Activated naive CD8-positive, alpha-beta T cell treated with anti-CD3 and anti-CD28 coated beads, Interleukin-2, amount 50 U/mL, for 24 hours (primary cell): ENCODE data around the gene WWC1.
"Not testable (repeated sequence)": the region's sequence is repeated elsewhere in the genome, so short reads cannot be mapped to it uniquely, and the experiment has no call there.

Experiments
- ATAC-seq: fragments of 150-1000 bp; cut with Tn5 transposase; one replicate; pipeline ENCODE4 v1.10.0; 2021
- DNase-seq: peaks from one replicate; pipeline ENCODE4 v3.0.0; 2021
- H3K27ac Mint-ChIP-seq: one replicate; pipeline ENCODE4 v1.8.0; 2021; ENCODE audit warnings: mild to moderate bottlenecking, mixed read lengths
- H3K27me3 Mint-ChIP-seq: one replicate; pipeline ENCODE4 v1.8.0; 2021; ENCODE audit warnings: mixed read lengths
- H3K36me3 Mint-ChIP-seq: one replicate; pipeline ENCODE4 v1.8.0; 2021; ENCODE audit warnings: low read depth, mixed read lengths
- H3K4me1 Mint-ChIP-seq: one replicate; pipeline ENCODE4 v1.8.0; 2021; ENCODE audit warnings: mixed read lengths
- H3K4me3 Mint-ChIP-seq: one replicate; pipeline ENCODE4 v1.8.0; 2021; ENCODE audit warnings: mild to moderate bottlenecking, moderate library complexity, mixed read lengths
- H3K9me3 Mint-ChIP-seq: one replicate; pipeline ENCODE4 v1.8.0; 2021; ENCODE audit warnings: mixed read lengths

WWC1 gene

GRCh38 chr5:168426007-168426863, 134.8 kb downstream of the WWC1 start:
- Mint-ChIP-seq H3K4me3 (no peak overlapping the region), H3K36me3 (no peaks in the 10 kb centered on the region), H3K27me3 (no peaks in the 10 kb centered on the region), H3K4me1 (no peaks in the 10 kb centered on the region), H3K9me3 (no peaks in the 10 kb centered on the region), H3K27ac (no peak overlapping the region)
- DNase-seq: no peak
- no peak for ATAC-seq

GRCh38 chr5:168426864-168427172, 135.4 kb downstream of the WWC1 start:
- Mint-ChIP-seq H3K27ac (no peak overlapping the region), H3K4me3 (no peak overlapping the region), H3K9me3 (no peaks in the 10 kb centered on the region), H3K36me3 (no peaks in the 10 kb centered on the region), H3K27me3 (no peaks in the 10 kb centered on the region), H3K4me1 (no peaks in the 10 kb centered on the region)
- ATAC-seq: no peak
- DNase-seq: no peak

GRCh38 chr5:168427224-168427623, 135.8 kb downstream of the WWC1 start:
- no peak overlapping the region for H3K27ac Mint-ChIP-seq
- no peaks in the 10 kb centered on the region for H3K27me3 Mint-ChIP-seq
- H3K9me3 Mint-ChIP-seq: no peaks in the 10 kb centered on the region
- H3K36me3 Mint-ChIP-seq: no peaks in the 10 kb centered on the region
- H3K4me3 Mint-ChIP-seq: no peak overlapping the region
- no peak for ATAC-seq
- H3K4me1 Mint-ChIP-seq: no peaks in the 10 kb centered on the region
- no peak for DNase-seq

GRCh38 chr5:168428552-168428951, 137.1 kb downstream of the WWC1 start:
- Mint-ChIP-seq H3K36me3 (no peaks in the 10 kb centered on the region), H3K4me3 (no peak overlapping the region), H3K9me3 (no peaks in the 10 kb centered on the region), H3K27me3 (no peaks in the 10 kb centered on the region), H3K4me1 (no peaks in the 10 kb centered on the region), H3K27ac (no peak overlapping the region)
- ATAC-seq (no peak), DNase-seq (no peak)

- peaks cover 3% of the 10 kb centered on the region for H3K4me1 Mint-ChIP-seq
- H3K27ac Mint-ChIP-seq: no peak overlapping the region
- no peaks in the 10 kb centered on the region for H3K36me3 Mint-ChIP-seq
- DNase-seq (no peak), ATAC-seq (no peak)
- H3K27me3 Mint-ChIP-seq: no peaks in the 10 kb centered on the region
- no peak overlapping the region for H3K4me3 Mint-ChIP-seq
- H3K9me3 Mint-ChIP-seq: no peaks in the 10 kb centered on the region
Measured at GRCh38 chr5:168430296-168430695, 138.9 kb downstream of the WWC1 start.

- peaks cover 3% of the 10 kb centered on the region for H3K4me1 Mint-ChIP-seq
- H3K27me3 Mint-ChIP-seq: peaks cover 8% of the 10 kb centered on the region
- no peak overlapping the region for H3K4me3 Mint-ChIP-seq
- DNase-seq (no peak), ATAC-seq (no peak)
- H3K36me3 Mint-ChIP-seq: no peaks in the 10 kb centered on the region
- no peaks in the 10 kb centered on the region for H3K9me3 Mint-ChIP-seq
- no peak overlapping the region for H3K27ac Mint-ChIP-seq
Measured at GRCh38 chr5:168432903-168433302, 141.5 kb downstream of the WWC1 start.

- Mint-ChIP-seq H3K27ac (no peak overlapping the region), H3K27me3 (peaks cover 8% of the 10 kb centered on the region), H3K9me3 (no peaks in the 10 kb centered on the region), H3K4me1 (peaks cover 3% of the 10 kb centered on the region), H3K4me3 (no peak overlapping the region), H3K36me3 (no peaks in the 10 kb centered on the region)
- ATAC-seq: no peak
- no peak for DNase-seq
Measured at GRCh38 chr5:168434001-168434400, 142.6 kb downstream of the WWC1 start.

GRCh38 chr5:168434746-168435321, 143.4 kb downstream of the WWC1 start:
- Mint-ChIP-seq H3K4me1 (peaks cover 3% of the 10 kb centered on the region), H3K9me3 (no peaks in the 10 kb centered on the region), H3K4me3 (no peak overlapping the region), H3K27ac (no peak overlapping the region), H3K27me3 (peaks cover 9% of the 10 kb centered on the region), H3K36me3 (no peaks in the 10 kb centered on the region)
- ATAC-seq (peak; percentile 64), DNase-seq (no peak)

- not testable (repeated sequence) for ATAC-seq, H3K27ac Mint-ChIP-seq, H3K4me3 Mint-ChIP-seq
Measured at GRCh38 chr5:168435340-168435739, 143.9 kb downstream of the WWC1 start.

GRCh38 chr5:168438349-168438748, 146.9 kb downstream of the WWC1 start:
- H3K4me1 Mint-ChIP-seq: peaks cover 3% of the 10 kb centered on the region
- H3K27me3 Mint-ChIP-seq: peaks cover 15% of the 10 kb centered on the region
- DNase-seq (no peak), ATAC-seq (no peak)
- H3K4me3 Mint-ChIP-seq: no peak overlapping the region
- H3K36me3 Mint-ChIP-seq: no peaks in the 10 kb centered on the region
- no peak overlapping the region for H3K27ac Mint-ChIP-seq
- no peaks in the 10 kb centered on the region for H3K9me3 Mint-ChIP-seq

More at GRCh38 chr5:168435340-168435739, 143.9 kb downstream of the WWC1 start:
- not testable (repeated sequence) for DNase-seq, H3K36me3 Mint-ChIP-seq, H3K9me3 Mint-ChIP-seq, H3K4me1 Mint-ChIP-seq
- H3K27me3 Mint-ChIP-seq: peaks cover 14% of the 10 kb centered on the region

- no peak for DNase-seq
- ATAC-seq: no peak
- Mint-ChIP-seq H3K9me3 (no peaks in the 10 kb centered on the region), H3K27ac (no peak overlapping the region), H3K4me1 (no peaks in the 10 kb centered on the region), H3K27me3 (peaks cover 8% of the 10 kb centered on the region), H3K36me3 (no peaks in the 10 kb centered on the region), H3K4me3 (no peak overlapping the region)
Measured at GRCh38 chr5:168443533-168443932, 152.1 kb downstream of the WWC1 start.

- Mint-ChIP-seq H3K27me3 (peaks cover 8% of the 10 kb centered on the region), H3K36me3 (no peaks in the 10 kb centered on the region), H3K27ac (no peak overlapping the region), H3K4me1 (no peaks in the 10 kb centered on the region), H3K9me3 (no peaks in the 10 kb centered on the region), H3K4me3 (no peak overlapping the region)
- ATAC-seq (no peak), DNase-seq (no peak)
Measured at GRCh38 chr5:168443950-168444700, 152.7 kb downstream of the WWC1 start.

GRCh38 chr5:168446983-168447619, 155.7 kb downstream of the WWC1 start:
- no peak overlapping the region for H3K27ac Mint-ChIP-seq
- no peak overlapping the region for H3K4me3 Mint-ChIP-seq
- H3K27me3 Mint-ChIP-seq: peaks cover 7% of the 10 kb centered on the region
- no peaks in the 10 kb centered on the region for H3K4me1 Mint-ChIP-seq
- no peak for DNase-seq
- H3K9me3 Mint-ChIP-seq: no peaks in the 10 kb centered on the region
- no peak for ATAC-seq
- no peaks in the 10 kb centered on the region for H3K36me3 Mint-ChIP-seq

- Mint-ChIP-seq H3K27ac (no peak overlapping the region), H3K4me3 (no peak overlapping the region), H3K4me1 (no peaks in the 10 kb centered on the region), H3K9me3 (no peaks in the 10 kb centered on the region), H3K27me3 (peaks cover 7% of the 10 kb centered on the region), H3K36me3 (no peaks in the 10 kb centered on the region)
- ATAC-seq (no peak), DNase-seq (no peak)
Measured at GRCh38 chr5:168447808-168448207, 156.4 kb downstream of the WWC1 start.

GRCh38 chr5:168449166-168449565, 157.7 kb downstream of the WWC1 start:
- H3K4me1 Mint-ChIP-seq: no peaks in the 10 kb centered on the region
- DNase-seq (no peak), ATAC-seq (no peak)
- peaks cover 7% of the 10 kb centered on the region for H3K27me3 Mint-ChIP-seq
- H3K9me3 Mint-ChIP-seq: no peaks in the 10 kb centered on the region
- H3K36me3 Mint-ChIP-seq: no peaks in the 10 kb centered on the region
- H3K4me3 Mint-ChIP-seq: no peak overlapping the region
- no peak overlapping the region for H3K27ac Mint-ChIP-seq
